Kidney capillary endothelial cell (primary cell): ENCODE measurements around the gene PPP3CA.

Experiments used
- DNase-seq: peaks from one replicate; pipeline ENCODE4 v3.0.0-alpha.2; 2018; ENCODE audit warnings: low spot score

Gene PPP3CA

GRCh38 chr4:101288365-101289145 lies 58.8 kb downstream of the PPP3CA start:
- DNase-seq, result no peak

DNA sequence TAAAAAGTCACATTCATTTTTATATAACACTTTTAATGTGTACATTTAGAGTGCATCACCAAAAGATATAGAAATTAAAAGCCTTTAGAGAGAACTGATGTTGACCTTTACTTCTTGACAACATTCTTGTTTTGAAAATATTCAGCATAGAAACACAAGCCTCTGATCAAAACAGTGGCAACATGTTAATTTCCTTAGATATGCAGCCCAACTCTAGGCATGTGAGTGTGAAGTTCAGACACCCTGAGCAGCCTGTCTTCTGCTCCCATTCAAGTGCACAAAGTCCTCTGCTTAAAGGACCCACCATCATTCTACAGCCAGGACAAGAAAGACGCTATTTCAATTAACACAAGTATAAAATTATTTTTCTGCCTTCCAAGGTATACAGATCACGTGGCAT lies 60.0 kb downstream of the PPP3CA start:
- DNase-seq, result no peak

- DNase-seq, result no peak
Observed at GRCh38 chr4:101286663-101287062, 60.7 kb downstream of the PPP3CA start.

GRCh38 chr4:101285985-101286384 lies 61.3 kb downstream of the PPP3CA start:
- no peak for DNase-seq

DNA sequence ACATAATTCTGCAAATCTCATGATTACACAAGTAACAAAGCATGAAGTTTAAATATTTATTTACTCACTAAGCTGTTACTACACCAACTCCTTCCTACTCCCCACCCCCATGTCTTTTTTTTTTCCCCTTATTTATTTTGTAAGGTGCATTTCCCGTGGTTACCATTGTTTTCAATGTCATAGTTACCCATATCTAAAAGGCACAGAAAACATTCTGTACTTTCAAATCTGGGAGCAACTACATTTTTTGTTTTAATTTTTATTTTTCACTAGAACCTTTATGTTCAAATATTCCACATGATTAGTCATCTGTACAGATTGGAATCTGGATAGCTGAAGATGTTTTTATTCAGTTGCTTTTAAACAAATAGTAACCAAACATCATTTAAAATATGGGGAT lies 62.8 kb downstream of the PPP3CA start:
- no peak for DNase-seq

- no peak for DNase-seq
Observed at GRCh38 chr4:101283434-101283833, 63.9 kb downstream of the PPP3CA start.

GRCh38 chr4:101282076-101282844 lies 65.1 kb downstream of the PPP3CA start:
- no peak for DNase-seq

GRCh38 chr4:101280866-101281600 lies 66.3 kb downstream of the PPP3CA start:
- no peak for DNase-seq

DNA sequence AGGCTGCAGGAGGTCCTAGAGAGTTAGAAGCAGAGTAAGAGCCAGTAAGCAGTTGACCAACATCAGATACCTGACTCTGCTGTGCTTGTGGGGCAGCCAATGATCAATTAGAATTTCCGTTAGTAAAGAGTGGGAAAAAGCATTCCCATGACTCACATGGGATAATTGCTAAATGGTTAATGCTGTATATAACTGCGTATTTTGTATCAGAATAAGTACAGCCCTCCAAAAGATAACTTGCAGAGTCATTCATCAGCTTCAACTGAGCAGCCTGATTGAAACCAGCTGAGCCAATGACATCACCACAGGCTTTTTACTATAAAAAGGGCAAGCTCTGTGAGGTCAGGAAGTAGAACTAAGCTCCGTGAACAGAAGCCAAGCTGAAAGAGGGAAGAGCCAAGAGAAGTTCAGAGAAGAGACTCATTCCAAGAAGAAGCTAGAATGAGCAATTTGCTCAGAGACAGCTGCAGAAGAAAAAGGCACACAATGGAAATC lies 67.9 kb downstream of the PPP3CA start:
- DNase-seq, result no peak

DNA sequence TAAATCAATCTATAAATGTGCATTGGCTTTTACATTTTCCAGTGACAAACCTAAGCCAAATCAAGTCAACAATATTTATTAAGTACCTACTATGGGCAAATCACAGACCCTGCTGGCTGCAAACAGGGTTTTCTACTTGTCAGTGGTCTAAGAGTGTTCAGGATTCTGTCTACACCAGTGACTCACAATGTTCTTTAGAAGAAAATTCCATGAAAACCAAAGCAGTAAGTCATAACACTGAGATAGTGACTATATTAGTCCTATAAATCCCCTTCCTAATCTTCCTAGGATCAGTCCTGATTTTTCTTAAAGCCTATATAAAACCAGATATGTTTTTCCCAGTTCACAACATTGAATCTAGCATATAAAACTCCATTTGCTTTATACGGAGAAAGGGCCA lies 69.7 kb downstream of the PPP3CA start:
- DNase-seq, result no peak

DNA sequence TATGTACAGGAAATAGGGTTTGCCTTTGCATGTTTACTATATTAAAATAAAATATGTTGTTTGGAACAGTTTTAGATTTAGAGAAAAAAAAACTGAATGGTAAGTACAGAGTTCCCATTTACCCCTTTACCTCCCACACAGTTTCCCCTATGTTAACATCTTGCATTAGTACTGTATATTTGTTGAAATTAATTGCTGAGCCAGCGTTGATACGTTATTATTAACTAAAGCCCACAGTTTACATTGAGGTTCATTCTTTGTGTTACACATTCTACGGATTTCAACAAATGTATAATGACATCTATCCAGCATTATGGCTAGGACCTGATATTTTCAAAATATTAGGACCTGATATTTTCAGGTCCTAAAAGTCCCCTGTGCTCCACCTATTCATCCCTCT lies 70.7 kb downstream of the PPP3CA start:
- no peak for DNase-seq

GRCh38 chr4:101274888-101275752 lies 72.2 kb downstream of the PPP3CA start:
- no peak for DNase-seq

- peak; percentile 41 for DNase-seq
Observed at GRCh38 chr4:101271516-101271915, 75.8 kb downstream of the PPP3CA start.

GRCh38 chr4:101269682-101270081 lies 77.6 kb downstream of the PPP3CA start:
- no peak for DNase-seq

DNA sequence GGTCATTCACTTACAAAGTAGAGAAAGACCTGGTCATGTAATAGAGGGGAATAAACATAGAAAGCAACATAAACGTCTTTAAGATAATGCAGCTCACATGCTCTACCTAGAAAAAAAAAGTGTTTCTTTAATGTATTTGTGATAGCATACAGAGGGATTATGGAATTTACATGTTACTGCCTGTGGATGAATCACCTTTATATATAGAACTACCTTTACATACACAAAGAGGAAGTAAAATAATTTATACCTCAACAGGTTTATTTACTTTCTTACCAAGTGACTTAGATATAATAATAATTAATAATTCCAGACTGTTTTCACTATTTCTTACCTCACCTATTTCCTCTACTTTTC lies 81.5 kb downstream of the PPP3CA start:
- no peak for DNase-seq

DNA sequence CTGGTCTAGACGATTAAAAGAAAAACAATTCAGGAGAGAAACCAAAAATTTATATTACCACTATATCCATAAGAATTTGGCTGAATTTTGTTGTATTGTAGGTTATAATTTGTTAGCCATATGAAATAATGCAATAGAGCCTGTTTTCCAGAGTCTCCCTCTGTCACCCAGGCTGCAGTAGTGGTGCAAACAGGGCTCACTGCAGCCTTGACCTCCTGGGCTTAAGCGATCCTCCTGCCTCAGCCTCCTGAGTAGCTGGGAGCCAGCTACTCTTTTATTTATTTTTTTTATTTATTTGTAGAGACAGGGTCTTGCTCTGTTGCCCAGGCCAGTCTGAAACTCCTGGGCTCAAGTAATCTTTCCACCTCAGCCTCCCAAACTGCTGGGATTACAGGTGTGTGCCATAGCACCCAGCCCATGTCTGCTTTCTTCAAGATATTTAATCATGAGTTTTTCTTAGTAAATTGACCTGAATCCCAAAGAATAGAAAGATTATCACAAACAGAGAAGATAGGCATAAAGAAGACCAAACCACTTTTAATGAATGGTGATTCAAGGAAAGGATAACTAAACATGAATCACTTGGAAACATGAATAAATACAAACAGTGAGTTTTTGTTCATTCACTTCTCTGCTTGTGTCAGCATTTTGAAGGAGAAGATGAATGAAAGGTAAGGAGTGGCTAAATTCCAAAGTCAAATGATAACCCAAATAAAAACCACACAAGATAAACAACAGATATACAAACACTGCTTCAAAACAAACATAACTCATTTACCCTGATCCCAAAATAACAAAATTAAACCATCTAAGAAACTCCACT lies 82.1 kb downstream of the PPP3CA start:
- no peak for DNase-seq

DNA sequence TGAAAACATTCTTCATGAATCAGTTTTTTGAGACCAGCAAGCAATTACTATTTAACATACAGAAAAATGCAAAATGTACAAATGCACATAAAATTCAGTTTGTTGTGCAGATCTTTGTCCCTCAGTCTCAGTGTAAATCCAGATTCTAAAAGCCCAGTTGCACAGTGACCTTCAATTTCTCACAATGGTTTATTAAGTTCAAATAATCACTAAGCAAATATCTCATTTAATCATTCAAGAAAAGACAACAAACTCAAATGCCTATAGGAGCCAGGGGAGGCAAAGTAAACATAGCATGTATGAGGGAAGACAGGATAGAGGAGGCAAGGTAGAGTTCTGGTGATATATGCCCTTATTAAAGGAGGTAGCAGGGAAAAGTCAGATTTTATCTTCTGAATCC lies 82.8 kb downstream of the PPP3CA start:
- DNase-seq, result no peak

- no peak for DNase-seq
Observed at GRCh38 chr4:101262683-101263082, 84.6 kb downstream of the PPP3CA start.

DNA sequence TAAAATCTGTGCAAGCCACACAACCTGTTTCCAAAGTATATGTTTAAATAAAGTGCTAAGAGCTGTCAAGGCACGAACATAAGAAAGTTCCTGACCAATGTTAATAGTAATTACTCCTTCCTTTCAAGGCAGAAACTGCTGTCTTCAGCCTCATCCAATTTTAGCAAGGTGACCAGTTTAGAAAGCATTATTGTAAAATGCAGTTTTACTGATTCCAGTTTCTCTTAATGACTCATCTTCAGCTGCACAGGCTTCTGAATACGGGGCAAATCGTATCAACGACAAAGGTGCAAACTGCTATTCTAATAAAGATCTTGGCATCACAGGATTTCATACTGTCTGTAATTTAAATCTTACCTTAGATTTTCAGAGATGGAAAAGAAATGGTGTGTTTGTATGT lies 87.5 kb downstream of the PPP3CA start:
- no peak for DNase-seq

DNA sequence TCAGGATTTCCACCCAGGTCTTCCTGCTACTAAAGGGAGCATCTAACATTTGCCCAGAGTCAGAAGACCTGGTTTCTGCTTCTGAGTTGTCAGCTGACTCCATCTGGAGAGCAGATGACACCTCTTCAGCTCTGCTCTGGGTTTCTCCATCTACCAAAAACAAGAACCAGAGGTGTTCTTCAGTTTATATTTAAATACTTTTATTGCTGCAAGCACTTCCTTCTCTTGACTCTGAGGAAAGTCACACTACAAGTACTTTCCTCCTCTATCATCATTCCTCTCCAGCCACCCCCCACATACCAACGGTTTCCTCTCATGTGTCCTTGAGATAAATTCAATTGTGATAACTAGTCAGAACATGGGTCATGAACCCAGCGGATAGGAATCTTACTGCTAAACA lies 88.4 kb downstream of the PPP3CA start:
- no peak for DNase-seq

GRCh38 chr4:101256222-101256621 lies 91.1 kb downstream of the PPP3CA start:
- DNase-seq, result peak; percentile 31
